HUDEP-2 (cell line): ENCODE data around the gene CDA.
A peak's percentile ranks its signal among the peaks of the same experiment; 100 is the strongest.

Experiments used
- DNase-seq, 76 experiments: peaks; one replicate each; lab custom pipeline; 2025; ENCODE audit not compliant: unreplicated experiment in 76 of 76; lab: John Stamatoyannopoulos, UW

Gene CDA

GRCh38 chr1:20588634-20589225 lies at the start of gene CDA:
TSS of gene CDA (plus strand) at chr1:20589097. CDS start at chr1:20589130, 33 bp downstream.
- DNase-seq, result no peak

DNA sequence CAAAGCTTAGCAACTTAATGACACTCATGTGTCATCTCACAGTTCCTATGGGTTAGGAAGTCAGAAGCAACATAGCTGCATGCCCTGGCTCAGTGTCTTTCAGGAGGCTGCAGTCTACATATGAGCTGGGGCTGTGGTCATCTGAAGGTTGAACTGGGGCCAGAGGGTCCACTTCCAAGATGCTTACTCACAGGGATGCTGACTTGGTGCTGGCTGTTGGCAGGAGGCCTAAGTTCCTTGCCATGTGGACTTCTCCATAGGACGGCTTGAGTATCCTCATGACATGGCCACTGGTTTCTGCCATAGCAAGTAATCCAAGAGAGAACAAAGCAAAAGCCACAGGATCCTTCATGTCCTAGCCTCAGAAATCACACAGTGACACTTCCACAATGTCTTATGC lies 48.6 kb upstream of the CDA start:
- DNase-seq, result no peak

- no peak for DNase-seq
These were observed 42.3 kb upstream of the CDA start for GRCh38 chr1:20546637-20547036.

DNA sequence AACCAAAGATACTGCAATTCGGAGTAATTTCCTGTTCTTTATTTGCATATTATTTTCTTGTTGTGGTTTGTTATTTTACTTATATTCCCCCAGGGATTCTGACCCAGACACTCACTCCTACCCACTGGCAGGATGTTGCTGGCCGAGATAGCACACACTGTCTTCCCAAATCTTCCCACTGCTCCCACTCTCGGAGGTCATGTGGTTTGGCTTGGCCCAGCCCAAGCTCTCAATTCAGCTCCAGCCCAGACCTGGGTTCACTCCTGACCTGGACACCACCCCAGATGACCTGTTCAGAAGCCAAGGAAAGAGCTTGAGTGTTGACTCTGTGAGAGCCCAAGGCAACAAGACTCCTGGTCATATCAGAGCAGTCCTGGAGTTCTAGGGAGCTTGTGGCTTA lies 37.7 kb upstream of the CDA start:
- DNase-seq, result no peak

DNA sequence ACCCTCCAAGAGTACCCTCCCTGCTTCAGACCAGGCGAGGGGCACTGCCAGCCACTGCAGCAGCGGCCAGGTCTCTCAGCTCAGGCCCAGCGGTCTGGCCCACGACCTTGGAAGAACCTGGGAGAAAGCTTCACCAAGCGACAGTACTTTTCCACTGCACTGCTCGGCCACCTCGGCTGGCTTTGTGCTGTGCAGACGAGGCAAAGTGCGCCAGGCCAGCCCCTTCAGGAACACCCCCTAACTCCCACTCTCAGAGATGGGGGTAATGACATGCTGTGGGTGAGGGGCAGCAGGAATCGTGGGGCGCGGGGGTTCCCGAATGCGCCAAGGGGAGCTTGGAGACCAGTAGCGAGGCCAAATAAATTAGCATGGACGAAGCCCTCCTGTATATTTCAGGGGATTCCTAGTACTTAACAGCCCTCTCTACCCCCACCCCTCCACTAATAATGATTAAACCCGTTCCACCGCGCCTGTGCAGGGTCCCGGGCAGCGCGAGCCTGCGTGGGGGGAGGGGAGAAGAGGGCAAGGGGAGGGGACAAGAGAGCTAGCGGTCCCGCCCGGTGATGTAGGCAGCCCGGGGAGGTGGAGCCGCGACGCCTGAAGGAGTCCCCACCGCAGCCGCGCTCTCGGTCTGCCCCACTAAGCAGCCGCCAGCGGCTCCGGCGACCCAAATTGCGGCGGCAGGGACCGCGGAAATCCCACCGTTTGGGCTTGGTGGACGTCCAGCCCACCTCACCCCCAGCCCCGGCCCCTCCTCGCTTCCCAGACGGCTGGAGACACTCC lies 36.8 kb upstream of the CDA start, which contains the start of gene FAM43B:
Gene FAM43B (plus strand): TSS at position 629 of the 783 bp plus-strand sequence. CDS start 401 bp downstream, outside the sequence.
- peak in 15 of 76 experiments; percentile 4 to 55 (median 27) for DNase-seq

DNA sequence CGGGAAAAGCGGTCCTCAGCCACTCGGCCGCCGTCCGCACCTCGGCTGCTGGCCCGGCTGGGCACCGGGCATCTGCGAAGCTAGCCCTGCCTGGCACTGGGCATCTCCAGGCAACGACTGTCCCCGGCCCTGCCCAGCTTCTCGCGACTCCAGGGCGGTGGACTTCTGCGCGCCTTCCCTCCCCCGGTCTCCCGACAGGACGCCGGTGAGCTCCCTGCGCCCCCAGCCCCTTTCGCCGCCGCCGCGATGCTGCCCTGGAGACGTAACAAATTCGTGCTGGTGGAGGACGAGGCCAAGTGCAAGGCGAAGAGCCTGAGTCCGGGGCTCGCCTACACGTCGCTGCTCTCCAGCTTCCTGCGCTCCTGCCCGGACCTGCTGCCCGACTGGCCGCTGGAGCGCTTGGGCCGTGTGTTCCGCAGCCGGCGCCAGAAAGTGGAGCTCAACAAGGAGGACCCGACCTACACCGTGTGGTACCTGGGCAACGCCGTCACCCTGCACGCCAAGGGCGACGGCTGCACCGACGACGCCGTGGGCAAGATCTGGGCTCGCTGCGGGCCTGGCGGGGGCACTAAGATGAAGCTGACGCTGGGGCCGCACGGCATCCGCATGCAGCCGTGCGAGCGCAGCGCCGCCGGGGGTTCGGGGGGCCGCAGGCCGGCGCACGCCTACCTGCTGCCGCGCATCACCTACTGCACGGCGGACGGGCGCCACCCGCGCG lies 36.0 kb upstream of the CDA start:
- DNase-seq, result no peak

DNA sequence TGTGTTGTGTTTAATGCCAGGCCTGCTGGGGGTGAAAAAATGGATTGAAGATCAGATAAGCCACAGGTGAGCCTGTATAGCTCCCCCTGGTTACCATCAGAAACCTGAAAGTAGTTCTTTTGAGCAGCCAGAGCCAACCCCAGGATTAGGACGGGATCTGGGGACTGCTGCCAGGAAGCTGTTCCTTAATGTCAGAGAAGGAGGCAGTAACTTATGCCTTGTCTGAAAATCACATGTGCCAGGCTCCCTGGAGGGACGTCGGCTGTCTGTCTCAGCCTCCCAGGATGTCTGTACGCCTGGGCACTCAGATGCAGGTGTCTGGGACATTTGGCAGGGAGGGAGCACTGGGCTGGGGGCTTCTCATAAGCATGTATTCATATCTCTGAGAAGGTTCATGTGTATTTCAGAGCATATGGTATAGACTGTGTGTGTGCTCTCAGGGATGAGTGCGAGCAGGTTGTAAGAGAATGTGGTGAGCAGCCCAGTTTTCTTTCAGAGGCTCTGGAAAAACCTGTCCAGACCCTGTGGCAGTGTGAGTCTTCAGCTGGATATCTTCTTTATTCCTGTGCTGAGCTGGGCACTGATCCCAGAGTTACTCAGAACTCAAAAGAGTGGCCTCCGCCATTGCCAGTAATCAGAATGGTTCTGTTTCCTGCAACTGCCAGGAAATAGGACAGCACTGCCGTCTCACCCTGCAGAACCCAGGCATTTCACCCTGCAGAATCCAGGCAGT lies 33.7 kb upstream of the CDA start:
- DNase-seq, result no peak

- DNase-seq, result no peak
These were observed 33.2 kb upstream of the CDA start for GRCh38 chr1:20555758-20556120.

- DNase-seq, result peak in 6 of 76 experiments; percentile 2 to 24 (median 9)
These were observed 30.7 kb upstream of the CDA start for GRCh38 chr1:20558191-20558590.

DNA sequence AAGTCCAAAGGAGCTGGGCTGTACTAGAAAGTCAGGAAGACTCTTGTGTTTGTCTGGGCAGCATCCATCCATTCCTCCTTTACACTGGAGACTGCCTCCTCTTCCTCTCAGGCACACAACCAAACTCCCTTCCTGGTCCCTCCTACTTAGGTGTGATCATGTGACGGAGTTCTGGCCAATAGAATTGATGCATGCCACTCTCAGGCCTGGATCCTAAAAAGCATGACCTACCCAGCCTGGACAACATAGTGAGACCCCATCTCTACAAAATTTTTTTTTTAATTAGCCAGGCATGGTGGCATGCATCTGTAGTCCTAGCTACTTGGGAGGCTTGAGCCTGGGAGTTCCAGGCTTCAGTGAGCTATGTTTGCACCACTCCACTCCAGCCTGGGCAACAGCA lies 27.9 kb upstream of the CDA start:
- DNase-seq, result no peak

DNA sequence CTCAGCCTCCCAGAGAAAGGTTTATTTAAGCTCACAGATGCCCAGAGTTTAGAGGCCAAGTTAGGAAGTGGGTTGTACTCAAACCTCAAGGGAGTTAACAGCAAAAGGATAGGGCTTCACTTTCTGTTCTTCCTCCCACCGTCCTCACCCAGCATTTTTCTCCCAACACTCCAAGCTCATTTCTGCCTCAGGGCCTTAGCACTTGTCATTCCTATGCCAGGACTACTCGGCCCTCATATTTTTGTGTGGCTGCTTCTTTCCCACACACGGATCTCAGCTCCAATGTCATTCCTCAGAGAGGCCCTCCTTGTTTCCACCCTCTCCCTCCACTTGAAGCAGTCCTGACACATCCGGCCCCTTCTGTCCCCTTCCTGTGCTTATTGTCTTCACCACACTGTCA lies 23.7 kb upstream of the CDA start:
- DNase-seq, result no peak

DNA sequence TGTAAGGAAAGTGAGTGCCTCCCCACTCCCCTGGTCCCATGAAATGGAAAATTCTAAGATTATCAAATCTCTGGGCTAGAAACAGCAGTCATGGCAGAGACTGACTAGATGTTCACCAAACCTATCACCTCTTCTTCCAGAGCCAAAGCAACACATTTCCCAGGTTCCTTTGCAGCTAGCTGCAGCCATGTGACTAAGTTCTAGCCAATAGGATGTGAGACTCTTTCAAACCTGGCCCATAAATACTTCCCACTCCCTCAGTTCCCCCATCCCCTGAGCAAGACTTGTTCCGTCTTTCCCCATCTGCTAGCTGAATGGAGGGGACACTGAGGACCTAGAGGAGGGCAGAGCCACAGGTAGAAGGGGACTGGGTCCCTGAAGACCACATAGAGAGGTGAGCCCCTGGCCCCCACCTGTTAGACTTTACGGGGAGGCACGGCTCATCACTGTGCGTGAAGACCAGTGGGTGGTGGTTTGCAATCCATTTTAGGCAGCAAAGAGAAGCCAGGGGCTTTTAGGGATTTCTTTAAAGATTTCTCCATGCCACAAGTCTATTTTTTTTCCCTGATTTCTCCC lies 19.3 kb upstream of the CDA start:
- DNase-seq, result no peak

DNA sequence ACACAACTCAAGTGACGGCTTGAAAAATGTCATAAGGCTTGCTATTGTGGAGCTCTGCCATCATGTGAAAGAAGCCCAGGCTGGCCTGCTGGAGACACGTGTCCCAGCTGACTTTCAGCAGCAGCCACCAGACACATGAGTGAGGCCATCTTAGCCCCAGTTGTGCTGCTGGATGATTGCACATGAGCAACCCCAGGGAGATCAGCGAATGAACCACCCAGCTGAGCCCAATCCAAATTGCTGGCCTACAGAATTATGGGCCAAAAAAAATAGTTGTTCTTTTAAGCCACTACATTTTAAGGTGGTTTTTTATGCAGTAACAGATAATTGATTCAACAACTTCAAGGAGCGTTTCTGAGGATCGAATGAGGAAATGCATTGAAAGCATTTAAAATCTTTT lies 17.5 kb upstream of the CDA start:
- DNase-seq, result no peak

DNA sequence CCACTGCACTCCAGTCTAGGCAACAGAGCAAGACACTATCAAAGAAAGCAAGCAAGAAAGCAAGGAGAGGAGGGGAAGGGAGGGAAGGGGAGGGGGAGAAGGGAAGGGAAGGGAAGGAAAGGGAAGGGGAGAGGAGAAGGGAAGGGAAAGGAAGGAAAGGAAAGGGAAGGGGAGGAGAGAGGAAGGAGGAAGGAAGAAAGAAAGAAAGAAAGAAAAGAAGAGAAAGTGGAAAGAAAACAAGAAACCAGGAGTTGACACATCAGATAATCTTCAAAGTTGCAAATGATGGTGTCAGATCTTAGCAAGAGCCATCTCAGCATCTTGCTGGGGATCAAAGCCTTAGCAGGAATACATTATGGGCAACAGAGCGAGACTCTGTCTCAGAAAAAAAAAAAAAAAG lies 14.9 kb upstream of the CDA start:
- DNase-seq, result no peak

- DNase-seq, result peak in 71 of 76 experiments; percentile 13 to 88 (median 67)
These were observed 14.0 kb upstream of the CDA start for GRCh38 chr1:20574686-20575540.

DNA sequence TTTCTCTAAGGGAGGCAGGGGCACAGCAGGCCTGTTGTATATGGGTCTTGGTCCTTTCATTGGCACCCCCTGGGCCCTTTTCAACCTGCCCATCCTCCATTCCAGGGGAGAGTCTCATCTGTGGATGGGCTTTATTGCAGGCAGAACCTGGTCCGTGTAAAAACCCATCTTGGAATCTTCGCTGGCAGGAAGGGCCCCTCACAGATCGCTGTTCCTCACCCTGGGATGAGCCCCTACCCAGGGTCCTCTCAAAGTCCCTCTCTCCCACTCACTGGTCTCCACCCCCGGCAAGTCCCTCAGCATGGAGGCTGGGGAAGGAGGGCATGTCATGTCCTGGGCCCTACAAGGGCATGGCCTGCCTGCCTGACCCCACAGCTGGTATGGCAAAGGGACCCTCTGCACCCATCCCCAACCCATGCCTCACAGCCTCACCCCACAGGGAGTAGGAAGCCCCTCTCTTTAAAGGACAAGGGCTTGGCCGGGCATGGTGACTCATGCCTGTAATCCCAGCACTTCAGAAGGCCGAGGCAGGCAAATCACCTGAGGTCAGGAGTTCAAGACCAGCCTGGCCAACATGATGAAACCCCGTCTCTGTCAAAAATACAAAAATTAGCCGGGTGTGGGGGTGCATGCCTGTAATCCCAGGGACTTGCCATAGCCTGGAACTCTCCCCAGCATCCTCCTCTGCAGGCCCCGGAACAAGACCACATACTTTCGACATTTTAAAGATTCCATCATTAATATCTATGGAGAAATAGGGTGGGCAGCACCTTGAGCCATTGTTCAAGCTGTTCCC lies 13.2 kb upstream of the CDA start:
- DNase-seq, result no peak

DNA sequence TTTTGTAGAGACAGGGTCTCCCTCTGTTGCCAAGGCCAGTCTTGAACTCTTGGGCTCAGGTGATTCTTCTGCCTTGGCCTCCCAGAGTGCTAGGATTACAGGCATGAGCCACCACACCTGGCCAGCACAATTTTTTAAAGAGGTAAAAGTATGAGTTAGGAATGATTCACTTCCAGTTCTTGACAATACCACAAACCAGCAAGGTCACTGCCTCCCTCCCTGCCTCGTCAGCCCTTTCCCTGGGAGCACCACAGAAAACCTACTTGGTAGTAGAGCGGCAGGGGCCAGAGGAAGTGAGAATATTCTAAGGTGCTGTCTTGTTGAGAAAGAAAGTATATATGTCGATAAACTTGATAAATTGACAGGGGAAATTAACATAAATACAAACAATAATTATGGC lies 10.8 kb upstream of the CDA start:
- no peak for DNase-seq

GRCh38 chr1:20578721-20579395 lies 10.0 kb upstream of the CDA start:
- DNase-seq, result no peak
